GM21447 (cell line): Measurements from ENCODE around the gene OPCML.

Experiments used
- ATAC-seq: cut with Tn5 transposase; IDR thresholded peaks from one replicate; pipeline ENCODE4 v1.9.1; 2021; ENCODE audit not compliant: unreplicated experiment

Gene OPCML

DNA sequence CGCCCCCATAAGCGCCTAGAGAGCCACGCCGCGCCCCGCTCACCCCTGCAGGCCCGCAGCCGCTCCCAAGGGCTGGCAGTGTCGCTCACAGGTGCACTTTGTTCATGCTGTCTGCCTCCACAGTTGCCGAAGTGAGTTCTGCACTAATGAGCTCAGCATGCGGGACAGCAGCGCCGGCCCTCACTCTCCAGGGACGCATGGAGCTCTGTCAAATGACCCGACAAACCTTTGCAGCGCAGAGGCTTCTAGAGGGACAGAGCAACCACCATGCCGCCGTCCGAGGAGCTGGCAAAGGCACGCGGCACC is 170.7 kb downstream of the OPCML start:
- ATAC-seq = no peak

DNA sequence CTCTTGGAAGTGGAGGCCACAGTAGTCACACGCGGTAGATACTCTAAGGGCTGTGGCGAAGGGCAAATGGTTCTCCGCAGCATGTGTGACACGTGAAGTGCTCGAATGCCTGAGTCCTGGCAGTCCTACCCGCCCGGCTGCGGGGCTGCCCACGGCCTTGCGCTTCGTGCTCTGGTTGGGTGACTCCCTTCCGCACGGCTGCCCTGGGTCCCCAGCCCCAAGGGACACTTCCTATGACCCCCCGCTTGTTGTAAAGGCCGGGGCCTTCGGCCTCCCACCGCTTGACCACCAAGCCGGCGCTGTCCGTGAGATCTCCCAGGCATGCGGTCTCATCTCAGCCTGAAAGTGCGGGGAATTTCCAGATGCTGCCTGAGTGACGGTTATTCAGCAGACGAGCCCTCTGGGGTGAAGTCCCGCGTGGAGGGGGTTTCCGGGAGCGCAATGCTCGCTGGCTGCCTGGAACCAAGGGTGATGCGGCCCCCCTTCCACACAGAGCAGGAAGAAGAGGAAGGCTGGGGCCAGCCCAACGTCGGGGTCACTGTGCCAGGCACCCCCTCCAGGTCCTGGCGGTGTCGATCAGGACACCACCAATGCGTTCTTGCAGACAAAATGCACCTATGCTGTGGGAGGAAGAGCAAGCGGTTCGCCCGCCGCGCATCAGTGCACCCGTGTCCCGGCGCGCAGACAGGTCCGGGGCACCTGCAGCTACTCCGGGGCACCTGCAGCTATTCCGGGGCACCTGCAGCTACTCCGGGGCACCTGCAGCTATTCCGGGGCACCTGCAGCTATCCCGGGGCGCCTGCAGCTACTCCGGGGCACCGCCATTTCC is 171.2 kb downstream of the OPCML start:
- ATAC-seq = no peak

DNA sequence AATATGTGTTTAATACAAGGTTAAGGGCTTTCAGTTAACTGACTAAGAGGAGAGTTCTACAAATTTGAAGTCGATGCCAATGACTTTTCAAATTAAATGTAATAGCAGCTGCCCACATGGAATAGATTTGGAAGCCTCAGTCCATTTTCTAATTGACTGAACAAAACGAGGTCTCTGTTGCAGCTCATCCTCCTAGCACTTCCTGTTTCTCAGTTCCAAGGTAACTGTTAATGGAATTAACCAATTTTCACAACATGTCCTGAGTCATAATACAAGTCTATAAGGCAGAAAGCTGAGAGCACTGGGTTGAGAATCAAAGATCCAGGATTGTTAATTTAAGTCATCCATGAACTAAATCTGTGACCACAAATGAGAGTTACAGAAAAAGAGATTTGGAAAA is 177.2 kb downstream of the OPCML start:
- ATAC-seq = no peak

DNA sequence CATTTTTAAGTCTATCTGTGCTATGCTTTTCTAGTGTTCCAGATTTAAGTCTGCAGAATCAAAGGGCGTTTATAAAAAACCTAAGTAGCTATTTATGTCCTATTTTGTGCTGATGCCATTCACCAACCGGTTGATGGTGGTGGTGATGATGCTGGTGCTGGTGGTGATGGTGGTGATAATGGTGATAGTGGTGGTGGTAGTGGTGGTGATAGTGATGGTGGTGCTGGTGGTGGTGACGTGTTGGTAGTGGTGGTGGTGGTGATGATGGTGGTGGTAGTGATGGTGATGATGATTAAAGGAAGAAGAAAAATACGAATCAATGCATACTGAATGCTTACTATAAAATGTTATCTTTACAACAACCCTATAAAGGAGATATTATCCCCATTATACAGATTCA is 178.2 kb downstream of the OPCML start:
- ATAC-seq = no peak

DNA sequence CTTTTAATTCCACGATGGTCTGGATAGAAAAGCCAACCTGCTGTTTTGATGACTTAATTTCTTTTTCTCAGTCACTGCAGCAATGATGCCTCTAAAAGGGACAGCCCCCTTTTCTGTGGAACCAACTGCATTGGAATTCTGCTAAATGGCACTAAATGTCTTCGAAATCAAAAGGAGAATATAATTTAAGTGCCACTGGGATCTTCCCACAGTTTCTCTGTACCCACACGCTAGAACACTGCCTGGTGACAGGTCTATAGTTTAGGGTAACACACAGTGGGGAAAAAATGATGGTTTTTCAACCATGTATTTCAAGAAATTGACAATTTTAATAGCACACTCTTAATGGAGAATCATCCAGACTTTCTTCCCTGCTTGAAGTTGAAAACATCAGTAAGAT is 182.3 kb downstream of the OPCML start:
- no peak for ATAC-seq

DNA sequence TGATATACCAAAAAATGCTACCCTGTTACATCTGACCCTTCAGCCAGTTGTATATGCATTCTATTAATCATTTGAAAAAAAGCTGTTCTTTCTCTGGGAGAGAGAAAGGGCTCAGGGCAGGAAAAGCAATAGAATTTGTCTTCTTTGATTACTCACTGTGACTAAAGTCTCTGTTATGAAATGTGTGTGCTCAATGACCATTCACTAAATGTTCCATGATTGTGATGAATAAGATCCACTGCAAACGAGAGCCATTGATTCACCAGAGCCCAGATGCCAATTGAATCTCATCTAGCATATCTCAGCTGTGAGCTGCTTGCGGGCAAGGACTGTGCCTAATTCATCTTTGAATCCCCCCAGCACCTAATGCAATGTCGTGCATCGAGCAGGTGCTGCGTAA is 184.3 kb downstream of the OPCML start:
- ATAC-seq = no peak

DNA sequence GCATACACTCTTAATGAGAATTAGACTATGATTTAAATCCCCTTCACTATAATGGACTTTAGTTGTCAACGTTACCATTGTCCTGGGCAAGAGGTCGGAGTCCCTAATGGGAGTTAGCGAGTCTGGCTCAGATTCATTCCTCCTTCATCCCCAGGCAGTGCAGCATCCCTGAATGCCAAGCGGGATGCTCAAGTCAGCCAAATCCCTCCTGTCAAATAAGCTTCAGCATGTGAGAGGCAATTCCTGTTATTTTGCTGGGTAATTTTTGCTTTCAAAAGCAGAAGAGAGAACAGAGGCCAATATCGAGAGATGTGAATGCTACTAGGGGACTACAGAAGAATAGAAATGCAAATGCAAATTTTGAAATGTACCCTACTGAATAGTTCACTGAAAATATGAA is 186.2 kb downstream of the OPCML start:
- no peak for ATAC-seq

DNA sequence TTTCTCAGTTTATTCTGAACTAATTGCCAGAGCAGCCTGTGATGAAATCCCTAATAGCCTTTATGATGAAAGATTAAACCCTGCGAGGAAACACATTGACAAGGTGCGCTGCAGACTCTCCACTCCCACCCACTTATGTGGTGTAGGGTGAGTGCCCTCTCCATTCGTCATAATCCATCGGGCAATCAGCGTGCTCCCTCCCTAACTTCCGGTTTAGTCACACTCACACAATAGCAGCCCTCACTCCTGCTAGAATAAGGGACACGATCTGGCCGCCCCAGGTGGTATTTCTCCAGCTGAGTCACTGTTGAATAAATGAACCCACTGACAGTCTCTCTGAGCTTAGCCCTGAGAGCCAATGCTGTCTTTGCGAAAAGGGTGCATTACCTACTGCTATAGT is 188.3 kb downstream of the OPCML start:
- no peak for ATAC-seq

DNA sequence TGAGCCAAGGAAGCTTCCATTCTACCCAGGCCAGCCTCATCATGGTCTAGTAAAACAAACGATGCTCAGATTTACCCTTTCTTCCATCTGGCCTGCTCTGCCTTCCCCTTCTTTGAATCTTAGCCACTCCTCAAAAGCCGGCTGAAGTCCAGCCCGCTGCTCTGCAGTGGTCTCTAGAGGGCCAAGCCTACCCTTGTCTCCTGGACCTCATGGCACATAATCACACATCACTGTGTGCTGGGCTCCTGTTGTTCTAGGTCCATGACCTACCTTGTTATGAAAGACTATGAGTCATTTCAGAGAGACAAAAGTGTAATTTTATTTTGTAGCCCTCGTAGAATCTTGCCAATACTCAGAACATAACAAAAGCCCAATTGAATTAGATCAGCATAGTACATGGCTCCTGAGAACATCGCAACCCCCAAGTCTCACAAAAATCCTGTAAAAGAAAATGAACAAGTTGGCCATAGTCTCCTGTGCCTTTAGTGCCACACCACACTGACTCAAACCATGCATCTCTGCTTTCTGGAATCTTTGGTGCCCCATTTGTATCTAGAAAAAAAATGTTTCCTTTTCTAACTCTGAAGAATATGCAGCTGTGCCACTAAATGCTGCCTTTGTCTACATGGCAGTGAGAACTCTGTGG is 192.7 kb downstream of the OPCML start:
- no peak for ATAC-seq

DNA sequence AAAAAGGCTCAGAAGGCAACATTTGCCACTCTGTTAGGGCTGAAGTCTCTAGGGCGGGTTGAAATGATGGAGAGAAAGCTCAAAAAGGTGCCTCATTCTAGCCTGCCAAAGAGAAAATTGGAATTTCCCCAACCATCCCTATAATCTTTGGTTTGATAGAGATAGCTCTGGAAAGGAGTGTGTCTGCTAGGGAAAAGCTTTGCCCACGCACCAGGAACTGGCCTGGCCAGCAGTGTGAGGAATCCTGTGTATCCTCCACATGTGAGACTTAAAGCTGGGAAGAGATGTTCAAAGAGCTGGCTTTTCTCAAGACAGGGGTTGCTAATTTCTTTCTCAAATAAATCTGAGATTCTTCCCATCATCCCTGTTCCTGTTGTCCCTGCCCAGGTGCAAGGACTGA is 193.7 kb downstream of the OPCML start:
- no peak for ATAC-seq

DNA sequence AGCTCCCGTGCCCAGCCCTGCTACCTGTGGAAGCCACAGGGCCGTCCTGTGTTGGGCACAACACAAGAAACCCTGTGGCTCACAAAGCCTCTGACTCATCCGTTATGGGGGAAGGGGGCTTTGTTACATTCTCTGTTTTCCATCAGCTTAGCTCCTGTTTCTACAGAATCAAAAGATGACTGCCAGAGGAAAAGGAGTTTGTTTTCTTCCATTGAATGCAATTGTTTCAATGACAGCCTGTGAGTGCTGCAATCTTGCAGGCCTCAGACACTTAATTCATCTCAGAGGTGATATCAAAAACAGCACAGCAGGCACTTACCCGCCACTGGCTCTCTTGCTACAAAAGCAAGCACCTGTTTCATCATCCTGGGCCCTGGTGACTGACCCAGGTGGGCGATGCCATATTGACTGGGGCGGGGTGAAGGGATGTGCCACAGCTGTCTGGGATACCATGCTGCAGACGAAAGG is 194.3 kb downstream of the OPCML start:
- ATAC-seq = no peak

DNA sequence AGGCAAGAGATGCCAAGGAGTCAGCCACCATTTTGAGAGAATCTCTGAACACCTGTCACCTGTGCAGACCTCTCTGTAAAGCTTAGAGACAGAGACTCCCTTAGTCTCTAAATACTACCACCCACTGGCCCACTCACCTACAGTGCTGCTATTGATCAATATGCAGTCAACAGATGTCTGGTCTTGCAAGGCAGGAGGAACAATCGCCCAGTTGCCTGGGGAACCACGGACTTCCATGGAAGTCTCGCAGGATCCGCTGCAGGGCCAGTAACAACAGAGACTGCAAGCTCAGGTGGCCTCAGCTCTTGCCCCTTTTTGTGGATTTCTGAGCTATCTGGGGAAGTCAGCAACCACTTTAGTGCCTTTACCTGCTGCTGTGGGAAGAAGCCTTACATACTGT is 195.1 kb downstream of the OPCML start:
- ATAC-seq = no peak

DNA sequence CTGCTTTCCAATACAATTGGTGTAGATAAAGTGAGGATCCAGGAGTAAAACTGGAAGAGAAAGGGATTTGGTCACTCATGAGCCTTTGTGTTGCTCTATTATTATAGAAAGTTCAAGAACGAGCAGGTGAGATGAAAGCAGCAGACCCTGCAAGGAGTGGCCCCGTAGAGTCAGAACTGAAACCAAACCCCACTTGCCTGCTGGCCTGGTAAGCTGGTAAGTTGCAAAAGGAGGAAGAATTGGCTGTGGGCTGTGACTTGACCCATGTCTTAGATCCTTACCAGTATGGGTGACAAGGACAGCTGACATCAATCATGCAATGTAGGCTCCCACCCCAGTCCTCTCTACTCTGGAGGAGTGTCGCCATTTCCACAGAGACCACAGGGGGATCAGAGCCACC is 201.3 kb downstream of the OPCML start:
- no peak for ATAC-seq

DNA sequence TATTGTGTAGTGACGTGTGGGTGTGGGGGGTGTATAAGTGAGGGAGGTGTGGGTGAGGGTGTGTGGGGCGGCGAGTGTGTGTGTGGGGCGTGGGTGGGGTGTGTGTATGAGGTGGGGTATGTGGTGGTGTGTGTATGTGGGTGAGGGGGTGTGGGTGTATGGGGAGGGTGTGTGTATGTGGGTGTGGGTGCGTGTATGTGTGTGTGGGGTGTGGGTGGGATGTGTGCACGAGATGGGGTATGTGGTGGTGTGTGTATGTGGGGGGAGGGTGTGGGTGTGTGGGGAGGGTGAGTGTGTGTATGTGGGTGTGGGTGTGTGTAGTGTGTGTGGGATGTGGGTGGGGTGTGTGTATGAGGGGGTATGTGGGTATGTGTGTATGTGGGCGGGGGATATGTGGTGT is 205.5 kb downstream of the OPCML start:
- ATAC-seq = no peak

DNA sequence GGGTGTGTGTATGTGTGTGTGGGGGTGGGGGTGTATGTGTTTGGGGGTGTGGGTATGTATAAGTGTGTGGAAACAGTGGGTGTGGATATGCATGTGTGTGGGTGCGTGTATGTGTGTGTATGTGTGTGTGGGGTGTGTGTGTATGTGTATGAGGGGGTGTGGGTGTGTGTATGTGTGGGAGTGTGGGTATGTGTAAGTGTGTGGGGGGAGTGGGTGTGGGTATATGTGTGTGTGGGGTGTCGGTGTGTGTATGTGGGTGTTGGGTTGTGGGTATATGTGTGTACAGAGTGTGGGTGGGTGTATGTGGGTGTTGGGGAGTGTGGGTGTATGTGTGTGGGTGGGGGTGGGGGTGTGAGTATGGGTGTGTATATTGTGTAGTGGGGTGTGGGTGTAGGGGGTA is 206.0 kb downstream of the OPCML start:
- ATAC-seq = no peak

DNA sequence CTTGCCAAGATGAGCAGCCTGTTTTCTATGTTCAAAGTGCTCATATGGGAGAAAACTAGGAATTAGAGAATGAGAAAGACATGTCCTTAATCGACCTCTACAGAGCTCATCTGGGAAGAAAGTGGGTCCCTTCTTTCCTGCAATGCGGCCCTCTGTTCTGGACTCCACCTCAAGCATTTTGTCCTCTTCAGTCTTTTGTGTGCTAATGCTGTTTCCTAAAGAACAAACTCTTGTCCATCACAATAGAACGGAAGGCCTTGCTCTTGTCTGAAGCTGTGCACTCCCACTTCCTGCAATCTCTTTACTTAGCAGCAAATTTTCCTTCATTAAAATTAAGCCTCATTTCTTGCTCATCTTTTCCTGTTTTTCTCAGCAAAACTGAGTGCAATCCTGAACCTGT is 206.6 kb downstream of the OPCML start:
- ATAC-seq = no peak

DNA sequence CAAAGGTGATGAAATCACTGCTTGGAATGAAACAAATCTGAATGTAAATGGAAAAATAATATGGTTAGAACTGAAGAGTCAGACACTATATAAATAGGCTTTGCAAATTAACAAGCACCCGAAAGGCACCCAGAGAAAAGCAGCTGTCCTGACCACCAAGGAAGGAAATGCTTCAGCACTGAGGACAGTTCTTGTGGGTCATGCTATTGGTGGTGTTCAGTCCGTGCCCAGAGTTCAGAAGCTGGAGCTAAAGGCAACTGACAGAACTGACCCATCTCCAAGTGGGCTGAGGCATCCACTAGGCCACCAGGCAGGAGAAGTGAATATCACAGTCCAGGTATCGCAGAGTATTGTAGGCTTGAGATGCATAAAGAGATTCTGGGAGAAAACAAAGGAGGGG is 208.9 kb downstream of the OPCML start:
- ATAC-seq = no peak

DNA sequence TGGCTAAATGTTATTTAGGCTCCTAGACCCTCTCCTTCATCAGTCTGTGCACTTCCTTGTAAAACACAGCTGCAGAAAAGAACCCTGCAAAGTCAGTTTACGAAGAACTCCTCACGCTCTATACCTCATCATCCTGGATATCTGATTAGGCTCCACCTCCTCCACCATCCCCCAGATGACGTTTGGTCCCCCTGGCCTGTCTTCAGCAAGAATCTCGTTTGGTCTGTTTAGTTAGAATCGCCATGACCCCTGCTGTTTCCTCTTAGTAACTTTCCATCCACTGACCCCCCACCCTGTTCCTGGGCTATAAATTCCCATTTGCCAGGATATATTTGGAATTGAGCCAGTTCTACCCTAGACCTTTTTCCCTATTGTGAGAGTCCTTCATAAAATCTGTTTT is 214.1 kb downstream of the OPCML start:
- no peak for ATAC-seq

DNA sequence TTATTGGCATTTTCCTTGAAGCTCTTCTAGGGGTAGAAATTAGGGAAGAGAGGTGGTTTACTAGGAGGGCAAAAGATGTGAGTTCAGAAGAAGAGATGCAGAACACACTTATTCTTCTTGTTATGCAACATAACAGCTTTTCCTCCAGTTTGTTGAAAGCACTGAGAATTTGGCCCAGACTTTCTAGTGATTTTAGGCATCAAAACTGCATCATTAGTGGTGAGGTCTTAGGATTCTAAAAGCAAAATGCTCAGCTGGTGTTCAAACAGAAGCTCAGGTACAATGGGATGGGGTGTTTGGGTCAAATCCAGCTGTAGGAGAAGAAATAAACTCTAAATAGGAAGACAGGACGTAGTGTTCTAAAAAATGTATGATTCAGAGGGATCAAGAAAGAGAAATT is 221.1 kb downstream of the OPCML start:
- ATAC-seq = no peak

DNA sequence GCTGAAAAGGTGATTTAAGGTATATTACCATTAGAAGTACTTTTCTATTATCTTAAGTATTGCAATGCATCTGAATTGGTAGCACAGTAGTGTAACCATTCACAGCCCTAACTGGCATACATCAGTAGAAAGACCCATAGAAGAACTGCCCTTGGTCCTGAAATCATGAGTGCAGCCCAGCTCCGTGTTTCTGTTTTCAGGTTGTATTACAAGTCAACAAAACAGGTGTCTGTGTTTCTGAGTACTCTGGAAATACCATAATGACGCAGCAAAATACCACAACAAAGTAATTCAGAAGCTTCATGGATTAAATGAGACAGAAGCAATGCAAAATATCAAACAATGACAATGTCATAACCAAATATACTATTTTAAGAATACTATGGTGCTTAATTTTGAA is 226.3 kb downstream of the OPCML start:
- no peak for ATAC-seq

DNA sequence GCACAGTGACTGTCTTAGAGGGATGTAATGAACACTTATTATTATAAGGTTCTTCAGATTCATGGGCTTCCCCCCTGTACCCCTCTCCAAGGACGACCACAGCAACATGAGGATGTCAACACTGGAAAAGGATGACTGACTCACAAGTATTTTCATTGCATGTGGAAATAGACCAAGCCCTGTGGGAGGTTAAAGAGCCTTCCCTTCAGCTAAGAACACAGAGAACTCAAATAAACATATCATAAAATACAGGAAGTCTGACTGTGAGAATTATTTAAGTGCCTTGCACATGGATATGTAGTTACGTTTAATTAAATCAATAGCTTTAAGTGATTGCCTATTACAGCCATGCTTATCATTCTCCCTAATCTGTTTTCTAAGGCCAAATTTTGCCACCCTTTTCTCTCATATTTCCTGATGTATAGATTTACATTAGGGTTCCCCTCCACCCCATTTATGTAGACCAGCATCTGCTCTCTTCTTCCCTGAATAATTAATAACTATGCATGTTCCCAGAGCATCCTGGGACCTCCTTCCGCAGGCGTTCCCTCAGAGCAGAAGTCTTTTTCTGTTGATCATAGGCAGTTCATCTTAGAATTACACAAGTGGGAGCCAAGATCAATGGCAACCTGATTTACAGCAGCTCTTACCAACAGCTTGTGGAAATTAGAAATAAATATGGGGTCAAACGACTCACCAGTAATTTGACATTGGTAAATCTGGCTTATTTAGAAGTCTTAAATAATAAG is 226.9 kb downstream of the OPCML start:
- ATAC-seq = no peak

DNA sequence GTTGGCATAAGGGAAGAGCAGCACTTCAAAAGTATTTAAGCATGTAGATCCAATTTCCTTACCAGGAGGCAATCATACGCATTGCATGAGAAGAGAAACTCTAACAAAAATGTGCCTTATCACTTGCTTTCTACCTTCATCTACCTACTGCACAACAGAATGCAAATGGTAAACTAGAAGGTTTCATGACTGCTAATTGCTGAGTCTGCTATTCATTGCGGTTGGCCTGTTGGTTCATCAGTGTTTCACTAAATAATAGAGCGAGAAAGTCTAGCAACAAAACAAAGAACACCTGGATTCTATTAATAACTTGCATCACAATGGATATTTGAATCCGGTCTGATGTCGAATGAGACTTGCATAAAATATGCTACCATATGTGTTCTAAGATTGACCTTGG is 229.0 kb downstream of the OPCML start:
- ATAC-seq = no peak
